Measurements from ENCODE around the gene LINGO3.

The LINGO3 gene

DNA sequence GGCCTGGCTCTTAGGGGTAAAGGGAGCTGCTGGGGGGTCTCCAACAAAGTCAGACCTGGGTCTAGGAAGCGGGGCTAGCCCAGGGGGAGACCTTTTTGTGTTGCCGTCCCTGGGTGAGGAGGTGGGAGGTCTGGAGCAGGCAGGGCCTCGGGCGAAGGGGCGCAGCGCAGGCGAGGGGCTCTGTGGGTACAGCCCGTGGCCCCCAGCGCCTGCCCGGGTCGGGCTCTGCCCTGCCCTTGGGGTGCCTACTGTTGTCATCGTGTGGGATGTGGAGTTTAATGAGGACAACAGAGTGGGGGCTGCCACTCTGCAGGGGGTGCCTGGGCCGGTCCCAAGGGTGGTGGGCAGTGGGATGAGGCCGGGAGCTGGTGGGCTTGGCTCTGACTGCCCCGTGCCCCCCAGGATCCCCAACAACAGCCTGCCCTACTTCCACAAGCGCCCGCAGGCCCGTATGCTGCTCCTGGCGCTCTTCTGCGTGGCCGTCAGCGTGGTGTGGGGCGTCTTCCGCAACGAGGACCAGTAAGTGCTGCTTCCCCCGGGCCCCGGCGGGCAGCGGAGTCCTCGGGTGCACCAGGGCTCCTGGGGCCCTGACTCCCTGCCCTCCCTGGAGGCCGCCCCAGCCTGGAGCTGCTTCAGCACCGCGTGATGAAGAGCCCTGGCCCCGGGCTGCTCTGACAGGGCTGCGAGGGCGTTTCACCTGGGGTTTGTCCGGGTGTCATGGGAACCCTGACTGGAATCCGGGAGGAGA, 32.7 kb upstream of the LINGO3 start:
- DNase-seq (ENCODE audit: extremely low spot score, insufficient read length, low read depth) (no peak), FAIRE-seq (no peak)

DNA sequence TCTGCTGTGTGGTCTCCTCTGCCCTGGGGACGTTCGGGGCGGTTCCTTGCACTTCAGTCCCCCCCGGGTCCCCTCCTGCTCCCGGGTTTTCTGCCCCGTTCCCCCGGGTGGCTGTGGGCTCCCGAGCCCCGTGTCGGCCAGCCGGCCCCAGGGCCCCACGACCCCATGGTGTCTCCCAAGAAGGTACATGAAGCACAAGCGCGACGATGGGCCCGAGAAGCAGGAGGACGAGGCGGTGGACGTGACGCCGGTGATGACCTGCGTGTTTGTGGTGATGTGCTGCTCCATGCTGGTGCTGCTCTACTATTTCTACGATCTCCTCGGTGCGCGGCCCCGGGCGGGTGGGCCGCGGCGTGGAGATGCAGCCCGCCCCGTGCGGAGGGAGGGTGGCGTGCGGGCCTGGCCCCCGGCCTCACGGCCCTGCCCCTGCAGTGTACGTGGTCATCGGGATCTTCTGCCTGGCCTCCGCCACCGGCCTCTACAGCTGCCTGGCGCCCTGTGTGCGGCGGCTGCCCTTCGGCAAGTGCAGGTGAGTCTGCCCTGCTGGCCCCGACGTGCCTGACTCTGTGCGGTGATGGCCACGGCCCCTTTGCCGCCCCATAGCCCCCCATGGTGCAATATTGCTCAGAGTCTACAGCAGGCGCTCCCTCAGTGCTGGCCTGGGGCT, 31.8 kb upstream of the LINGO3 start:
- DNase-seq (ENCODE audit: extremely low spot score, insufficient read length, low read depth) (no peak), FAIRE-seq (no peak)

DNA sequence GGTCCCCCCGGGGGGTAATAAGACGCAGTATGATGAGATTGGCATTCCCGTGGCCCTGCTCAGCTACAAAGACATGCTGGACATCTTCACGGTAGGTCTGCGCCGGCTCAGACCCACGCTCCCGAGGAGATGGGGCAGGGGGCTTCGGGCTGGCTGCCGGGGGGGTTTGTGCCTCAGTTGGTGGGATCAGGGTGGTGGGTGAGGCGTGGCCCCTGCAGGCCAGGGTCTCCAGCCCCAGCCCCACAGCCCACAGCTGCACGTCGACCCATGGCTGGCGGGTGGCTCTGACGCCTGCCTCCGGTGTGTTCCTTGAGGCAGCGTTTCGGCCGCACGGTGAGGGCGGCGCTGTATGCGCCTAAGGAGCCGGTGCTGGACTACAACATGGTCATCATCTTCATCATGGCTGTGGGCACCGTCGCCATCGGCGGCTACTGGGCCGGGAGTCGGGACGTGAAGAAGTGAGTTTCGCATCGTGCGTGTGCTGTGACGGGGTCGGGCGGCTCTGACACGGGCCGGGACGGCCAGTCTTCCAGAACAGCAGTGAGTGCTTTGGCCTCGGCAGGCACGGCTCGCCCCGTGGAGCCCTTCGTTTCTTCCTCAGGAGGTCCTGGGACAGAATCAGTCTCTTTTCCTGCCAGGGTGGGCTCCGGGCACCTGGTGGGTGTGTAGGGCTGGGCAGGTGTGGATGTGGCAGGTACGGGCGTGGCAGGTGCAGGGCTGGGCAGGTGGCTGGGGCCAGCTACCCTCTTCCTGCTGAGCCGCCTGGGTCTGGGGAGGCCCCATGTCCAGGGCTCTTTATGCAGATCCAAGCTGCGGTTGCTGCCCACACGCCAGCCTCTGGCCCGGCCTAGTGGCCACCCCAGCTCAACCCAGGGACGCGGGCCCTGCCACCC, 31.0 kb upstream of the LINGO3 start:
- FAIRE-seq, result no peak
- no peak for DNase-seq (ENCODE audit: extremely low spot score, insufficient read length, low read depth)

DNA sequence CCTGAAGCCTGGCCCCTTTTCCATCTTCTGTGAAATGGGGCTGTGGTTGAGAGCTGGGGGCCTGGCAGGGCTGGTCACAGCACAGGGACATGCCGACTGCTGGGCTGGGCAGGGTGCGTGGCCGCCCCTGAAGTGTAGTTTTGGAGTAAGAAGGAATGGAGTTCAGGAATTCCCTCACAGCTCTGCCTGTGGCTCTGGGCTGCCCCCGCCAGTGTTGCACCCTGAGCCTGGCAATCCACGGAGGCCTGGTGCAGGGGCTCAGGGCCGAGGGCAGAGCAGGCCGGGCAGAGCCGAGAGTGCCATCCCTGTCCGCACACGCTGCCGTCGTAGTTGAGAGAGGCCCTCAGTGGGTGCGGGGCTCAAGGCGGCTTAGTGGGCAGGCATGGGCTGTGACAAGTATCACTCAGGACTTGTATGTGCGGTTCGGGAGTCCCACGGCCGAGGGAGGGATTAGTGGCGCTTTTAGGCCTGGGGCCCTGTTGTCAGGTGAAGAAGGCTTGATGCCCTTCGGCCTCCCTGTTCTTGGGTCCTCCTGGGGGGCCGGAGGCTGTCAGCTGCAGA, 30.2 kb upstream of the LINGO3 start:
- FAIRE-seq, result no peak

DNA sequence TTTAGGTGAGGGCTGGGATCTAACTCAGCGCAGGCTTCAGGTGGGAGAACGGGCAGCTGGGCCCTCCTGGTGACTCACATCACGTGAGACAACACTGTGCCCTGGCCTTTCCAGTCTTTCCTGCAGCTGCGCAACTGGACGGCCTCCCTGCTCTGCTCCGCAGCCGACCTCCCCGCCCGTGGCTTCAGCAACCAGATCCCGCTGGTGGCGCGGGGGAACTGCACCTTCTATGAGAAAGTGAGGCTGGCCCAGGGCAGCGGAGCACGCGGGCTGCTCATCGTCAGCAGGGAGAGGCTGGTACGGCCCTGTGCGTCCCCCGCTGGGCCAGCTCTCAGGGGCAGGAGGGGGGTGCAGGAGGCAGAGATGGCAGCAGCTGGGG, 29.4 kb upstream of the LINGO3 start:
- DNase-seq (ENCODE audit: extremely low spot score, insufficient read length, low read depth) (no peak), FAIRE-seq (no peak)

More for the DNA sequence above, 30.2 kb upstream of the LINGO3 start:
- DNase-seq (ENCODE audit: extremely low spot score, insufficient read length, low read depth), result no peak

DNA sequence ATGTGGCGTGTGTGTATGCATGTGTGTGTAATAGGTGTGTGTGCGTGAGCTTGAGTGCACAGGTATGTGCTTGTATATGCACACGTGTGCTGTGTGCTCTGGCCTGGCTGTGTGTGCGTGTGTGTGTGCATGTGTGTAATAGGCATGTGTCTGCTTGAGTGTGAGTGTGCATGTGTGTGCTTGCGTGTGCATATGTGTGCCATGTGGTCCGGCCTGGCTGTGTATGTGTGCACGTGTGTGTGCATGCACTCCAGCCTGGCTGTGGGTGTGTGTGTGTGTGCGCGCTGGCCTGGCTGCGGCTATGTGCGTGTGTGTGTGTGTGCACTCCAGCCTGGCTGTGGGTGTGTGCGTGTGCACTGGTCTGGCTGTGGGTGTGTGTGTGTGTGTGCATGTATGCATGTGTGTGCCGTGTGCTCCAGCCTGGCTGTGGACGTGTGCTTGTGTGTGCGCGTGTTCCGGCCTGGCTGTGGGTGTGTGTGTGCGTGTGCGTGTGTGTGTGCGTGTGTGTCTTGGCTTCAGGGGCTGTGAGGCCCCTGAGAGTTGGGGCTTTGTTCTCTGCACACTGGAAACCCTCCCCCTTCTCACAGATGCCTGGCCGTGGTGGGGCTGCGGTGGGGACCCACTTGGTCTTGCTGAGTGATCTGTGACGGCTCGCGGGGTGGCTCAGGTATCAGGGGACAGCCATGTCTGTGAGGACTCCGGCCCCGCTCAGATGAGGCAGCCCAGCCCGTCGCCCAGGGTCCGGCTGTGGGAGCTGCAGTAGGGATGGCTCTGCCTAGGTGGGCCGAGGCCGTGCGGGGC, 28.8 kb upstream of the LINGO3 start:
- DNase-seq (ENCODE audit: extremely low spot score, insufficient read length, low read depth), result no peak
- FAIRE-seq, result no peak

DNA sequence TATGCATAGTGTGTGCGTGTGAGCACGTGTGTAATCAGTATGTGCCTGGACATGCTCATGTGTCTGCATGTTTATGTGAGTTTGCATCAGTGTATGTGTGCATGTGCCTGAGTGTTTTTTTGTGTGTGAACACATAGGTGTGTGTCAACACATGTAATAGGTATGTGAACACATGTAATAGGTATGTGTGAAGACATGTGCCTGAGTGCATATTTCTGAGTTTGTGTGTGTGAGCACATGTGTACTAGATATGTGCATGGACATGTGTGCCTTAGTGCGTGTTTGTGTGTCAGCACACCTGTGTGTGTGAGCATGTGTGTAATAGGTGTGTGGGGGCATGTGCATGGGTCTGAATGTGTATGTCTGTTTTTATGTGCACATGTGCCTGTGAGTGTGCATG, 27.9 kb upstream of the LINGO3 start:
- FAIRE-seq (no peak), DNase-seq (ENCODE audit: extremely low spot score, insufficient read length, low read depth) (no peak)

DNA sequence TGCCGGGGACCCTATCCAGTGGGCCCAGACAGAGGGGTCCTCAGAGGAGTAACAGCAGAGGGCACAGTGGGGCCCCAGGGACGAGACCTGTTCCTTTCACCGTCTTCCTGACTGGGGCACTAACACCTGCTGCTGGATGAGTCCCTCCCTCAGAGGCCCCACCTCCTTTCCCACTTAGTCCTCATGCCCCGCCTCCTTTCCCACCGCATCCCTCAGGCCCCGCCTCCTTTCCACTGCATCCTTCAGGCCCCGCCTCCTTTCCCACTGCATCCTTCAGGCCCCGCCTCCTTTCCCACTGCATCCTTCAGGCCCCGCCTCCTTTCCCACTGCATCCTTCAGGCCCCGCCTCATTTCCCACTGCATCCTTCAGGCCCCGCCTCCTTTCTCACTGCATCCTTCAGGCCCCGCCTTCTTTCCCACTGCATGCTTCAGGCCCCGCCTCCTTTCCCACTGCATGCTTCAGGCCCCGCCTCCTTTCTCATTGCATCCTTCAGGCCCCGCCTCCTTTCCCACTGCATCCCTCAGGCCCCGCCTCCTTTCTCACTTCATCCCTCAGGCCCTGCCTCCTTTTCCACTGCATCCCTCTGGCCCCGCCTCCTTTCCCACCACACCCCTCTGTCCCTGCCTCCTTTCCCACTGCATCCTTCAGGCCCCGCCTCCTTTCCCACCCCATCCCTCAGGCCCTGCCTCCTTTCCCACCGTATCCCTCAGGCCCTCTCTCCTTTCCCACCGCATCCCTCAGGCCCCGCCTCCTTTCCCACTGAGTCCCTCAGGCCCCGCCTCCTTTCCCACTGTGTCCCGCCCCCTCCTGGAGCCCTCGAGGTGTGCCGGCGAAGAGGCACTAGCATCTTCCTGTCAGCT, 27.3 kb upstream of the LINGO3 start:
- no peak for FAIRE-seq
- DNase-seq (ENCODE audit: extremely low spot score, insufficient read length, low read depth), result no peak

DNA sequence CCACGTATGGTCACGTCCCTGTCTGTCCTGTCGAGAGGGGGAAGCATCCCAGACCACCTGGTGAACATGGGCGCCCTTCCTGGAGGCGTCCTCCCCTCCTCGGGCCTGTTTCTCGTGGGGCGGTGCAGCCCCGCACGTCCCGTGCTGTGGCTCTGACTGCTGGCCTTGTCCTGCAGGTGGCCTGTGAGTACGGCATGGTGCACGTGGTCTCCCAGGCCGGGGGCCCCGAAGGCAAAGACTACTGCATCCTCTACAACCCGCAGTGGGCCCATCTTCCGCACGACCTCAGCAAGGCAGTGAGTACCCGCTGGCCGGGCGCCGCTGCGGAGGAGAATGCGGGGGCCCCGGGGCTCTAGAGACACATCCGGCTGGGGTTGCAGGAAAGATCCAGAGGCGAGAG, 26.5 kb upstream of the LINGO3 start:
- DNase-seq (ENCODE audit: extremely low spot score, insufficient read length, low read depth) (no peak), FAIRE-seq (no peak)

DNA sequence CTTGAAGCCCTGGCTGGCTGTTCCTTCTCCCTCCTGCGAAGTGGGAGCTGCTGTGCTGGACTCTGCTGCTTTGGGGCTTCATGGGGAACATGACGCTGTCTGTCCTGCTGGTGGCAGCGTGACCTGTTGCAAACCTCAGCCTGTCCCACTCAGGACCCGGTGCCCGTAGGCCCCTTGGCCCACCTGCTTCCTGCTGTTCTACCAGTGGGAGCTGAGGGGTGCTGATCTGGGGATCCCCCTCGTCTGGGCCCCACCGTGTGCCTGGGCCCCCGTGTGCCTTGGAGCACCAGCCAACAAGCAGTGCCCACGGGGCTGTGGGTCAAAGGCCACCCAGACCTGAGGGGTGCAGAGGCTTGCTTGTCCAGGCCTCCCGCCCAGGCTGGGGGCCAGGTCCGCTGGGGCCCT, 25.9 kb upstream of the LINGO3 start:
- no peak for FAIRE-seq
- DNase-seq (ENCODE audit: extremely low spot score, insufficient read length, low read depth), result no peak

DNA sequence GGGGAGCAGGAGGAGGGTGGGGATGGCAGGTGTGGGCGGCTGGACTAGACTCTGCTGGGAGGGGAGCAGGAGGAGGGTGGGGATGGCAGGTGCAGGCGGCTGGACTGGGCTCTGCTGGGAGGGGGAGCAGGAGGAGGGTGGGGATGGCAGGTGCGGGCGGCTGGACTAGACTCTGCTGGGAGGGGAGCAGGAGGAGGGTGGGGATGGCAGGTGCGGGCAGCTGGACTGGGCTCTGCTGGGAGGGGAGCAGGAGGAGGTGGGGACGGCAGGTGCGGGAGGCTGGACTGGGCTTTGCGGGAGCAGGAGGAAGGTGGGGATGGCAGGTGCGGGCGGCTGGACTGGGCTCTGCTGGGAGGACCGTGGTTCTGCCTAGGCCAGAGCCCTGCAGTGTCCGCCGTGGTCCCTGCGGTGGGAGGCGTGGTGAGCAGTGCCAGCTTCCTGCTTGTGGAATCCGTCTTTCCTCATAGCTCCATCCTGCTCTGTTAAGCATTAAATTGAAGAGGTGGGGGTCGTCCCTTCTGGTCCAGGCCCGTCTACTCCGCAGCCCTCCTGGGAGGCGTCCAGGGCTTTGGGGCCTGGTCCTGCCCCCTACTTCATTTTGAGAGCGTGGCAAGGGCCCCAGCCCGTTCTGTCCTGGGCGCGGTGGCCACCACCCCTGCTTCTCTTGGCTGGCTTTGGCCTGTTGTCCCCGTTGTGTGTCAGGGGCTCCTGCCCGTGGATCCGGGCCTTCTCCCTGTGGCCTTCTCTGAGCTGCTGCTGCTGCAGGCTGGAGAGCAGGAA, 25.3 kb upstream of the LINGO3 start:
- DNase-seq (ENCODE audit: extremely low spot score, insufficient read length, low read depth), result no peak
- FAIRE-seq, result no peak

DNA sequence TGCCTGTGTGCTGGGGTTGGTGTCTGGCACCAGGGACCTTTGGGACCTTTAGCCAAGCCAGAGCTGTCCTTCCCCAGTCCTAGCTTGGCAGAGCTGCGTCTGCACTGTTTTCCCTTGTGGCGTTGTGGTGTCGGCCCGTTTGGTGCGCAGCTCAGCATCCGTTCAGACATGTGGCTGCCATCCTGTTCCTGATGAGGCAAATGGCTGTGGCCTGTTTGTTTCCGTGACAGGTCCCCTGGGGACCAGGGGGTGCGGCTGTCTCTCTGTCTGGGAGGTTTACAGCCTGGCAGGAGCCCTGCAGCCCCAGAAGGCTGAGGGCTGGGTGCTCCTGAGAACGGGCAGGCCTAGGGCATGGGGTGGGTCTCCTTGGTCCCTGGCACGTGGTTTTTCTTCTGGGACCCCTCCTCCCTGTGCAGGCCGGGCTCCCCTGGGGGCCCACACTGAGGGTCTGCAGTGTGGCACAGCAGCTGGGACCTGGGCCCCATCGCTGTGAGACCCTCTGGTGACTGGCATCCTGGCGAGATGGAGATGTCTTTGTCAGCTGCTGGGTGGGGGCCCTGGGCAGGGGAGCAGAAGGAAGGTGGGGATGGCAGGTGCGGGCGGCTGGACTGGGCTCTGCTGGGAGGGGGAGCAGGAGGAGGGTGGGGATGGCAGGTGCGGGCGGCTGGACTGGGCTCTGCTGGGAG, 24.5 kb upstream of the LINGO3 start:
- FAIRE-seq (peak; percentile 85), DNase-seq (ENCODE audit: extremely low spot score, insufficient read length, low read depth) (peak; percentile 64)

DNA sequence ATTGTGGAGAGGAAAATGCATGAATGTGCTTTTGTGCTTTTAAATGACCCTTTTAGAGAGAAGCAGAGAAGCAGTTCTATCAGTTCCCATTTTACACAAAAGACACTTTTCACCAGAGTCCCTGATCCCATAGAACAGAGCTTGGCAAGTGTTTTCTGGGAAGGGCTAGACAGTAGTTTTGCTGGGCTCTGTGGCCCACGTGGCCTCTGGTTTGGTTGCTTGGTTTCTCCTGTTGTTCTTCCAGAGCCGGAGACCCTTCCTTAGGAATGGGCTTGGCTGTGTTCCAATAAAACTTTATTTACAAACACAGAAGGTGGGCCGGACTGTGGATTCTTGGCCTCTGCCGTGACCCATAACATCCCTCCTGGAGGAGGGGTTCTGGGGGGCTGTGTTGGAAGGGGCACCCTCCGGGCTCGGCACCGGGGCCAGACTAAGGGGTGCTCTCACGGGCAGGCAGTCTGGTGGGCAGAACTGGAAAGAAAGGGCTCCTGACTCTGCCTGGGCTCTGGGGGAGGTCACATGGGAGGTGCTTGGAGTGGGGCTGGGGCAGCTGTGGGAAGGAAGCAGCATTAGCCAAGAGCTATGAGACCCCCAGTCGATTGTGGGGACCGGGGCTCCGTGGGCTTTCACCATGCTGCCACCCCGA, 23.8 kb upstream of the LINGO3 start:
- FAIRE-seq, result no peak

DNA sequence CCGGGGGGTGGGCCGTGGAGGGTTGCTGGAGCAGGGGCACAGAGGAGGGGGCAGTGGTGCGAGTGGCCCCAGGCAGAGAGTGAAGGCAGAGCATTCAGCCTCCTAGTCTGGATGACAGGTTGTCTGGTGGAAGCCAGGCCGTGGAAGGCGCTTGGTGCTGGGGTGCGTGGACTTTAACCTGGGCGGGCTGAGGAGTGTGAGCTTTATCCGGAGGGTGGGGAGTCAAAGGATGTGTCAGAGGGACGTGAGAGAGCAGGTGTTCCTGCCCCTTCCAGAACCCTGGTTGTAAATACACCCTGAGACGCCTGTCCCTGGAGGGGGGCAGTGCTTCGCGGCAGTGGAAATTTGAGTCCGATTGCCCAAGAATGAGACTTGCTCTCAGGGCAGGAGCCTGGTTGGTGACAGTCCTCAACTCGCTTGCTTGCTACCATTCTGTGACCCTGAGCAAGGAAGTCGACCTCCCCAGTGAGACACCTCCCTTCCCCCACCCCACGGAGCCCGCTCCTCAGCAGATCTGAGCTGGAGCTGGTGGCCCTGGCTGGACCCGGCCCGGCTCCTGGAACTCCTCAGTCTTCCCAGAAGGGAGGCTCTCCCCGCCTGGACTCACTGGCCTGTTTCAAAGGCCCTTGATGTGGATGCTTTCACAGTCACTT, 22.8 kb upstream of the LINGO3 start:
- FAIRE-seq, result no peak
- DNase-seq (ENCODE audit: extremely low spot score, insufficient read length, low read depth), result no peak

More for the DNA sequence above, 23.8 kb upstream of the LINGO3 start:
- DNase-seq (ENCODE audit: extremely low spot score, insufficient read length, low read depth), result no peak

DNA sequence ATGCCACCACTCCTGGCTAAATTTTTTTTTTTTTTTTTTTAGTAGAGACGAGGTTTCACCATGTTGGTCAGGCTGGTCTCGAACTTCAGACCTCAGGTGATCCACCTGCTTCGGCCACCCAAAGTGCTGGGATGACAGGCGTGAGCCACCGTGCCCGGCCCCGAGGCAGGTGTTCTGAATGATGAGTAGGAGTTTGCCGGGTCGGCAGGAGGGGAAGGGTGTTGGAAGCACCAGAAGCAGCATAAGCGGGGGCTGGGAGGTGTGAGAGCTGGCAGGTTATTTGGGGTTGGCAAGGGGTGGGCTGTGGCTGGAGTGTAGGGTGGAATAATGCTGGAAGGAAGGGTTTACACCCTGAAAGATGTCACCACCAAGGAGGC, 22.3 kb upstream of the LINGO3 start:
- FAIRE-seq (no peak), DNase-seq (ENCODE audit: extremely low spot score, insufficient read length, low read depth) (no peak)

DNA sequence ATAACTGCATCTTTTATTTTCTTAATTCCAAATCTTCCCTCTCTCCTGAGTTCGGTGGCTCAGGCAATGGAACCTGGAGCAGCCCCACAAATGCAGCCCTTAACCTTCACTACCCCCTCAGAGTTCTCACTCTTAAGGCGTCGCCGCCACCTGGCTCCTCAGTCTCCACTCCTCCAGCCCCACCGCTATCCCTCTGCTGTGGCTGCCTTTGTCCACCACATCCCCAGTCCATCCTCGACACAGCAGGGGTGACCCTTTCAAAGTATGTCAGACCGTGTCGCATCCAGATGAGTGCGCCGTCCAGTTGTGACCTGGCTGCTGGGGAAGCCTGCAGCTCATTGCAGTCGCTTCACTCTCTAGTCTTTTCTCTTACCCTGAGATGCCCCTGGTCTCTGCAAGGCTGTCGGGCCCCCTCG, 21.6 kb upstream of the LINGO3 start:
- DNase-seq (ENCODE audit: extremely low spot score, insufficient read length, low read depth) (no peak), FAIRE-seq (no peak)

DNA sequence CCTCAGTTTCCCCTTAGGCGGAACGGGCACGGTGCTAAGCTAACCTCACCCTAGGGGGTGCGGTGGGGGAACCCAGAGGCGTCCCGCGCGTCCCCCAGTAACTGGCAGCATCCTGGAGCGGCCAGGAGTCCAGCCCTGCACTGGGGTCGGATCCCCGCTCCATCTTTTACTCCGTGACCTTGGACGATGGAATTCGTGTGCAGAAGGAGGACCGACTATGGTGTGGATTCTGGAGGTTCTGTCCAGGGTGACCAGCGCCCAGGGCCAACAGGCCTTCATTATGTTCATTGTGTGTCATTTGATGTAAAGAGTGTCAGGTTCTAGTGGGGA, 21.2 kb upstream of the LINGO3 start:
- DNase-seq (ENCODE audit: extremely low spot score, insufficient read length, low read depth) (no peak), FAIRE-seq (no peak)
